ENCODE data around the gene METTL5.
"Not testable (repeated sequence)": the region's sequence is repeated elsewhere in the genome, so short reads cannot be mapped to it uniquely, and the experiment has no call there.

Gene METTL5

DNA sequence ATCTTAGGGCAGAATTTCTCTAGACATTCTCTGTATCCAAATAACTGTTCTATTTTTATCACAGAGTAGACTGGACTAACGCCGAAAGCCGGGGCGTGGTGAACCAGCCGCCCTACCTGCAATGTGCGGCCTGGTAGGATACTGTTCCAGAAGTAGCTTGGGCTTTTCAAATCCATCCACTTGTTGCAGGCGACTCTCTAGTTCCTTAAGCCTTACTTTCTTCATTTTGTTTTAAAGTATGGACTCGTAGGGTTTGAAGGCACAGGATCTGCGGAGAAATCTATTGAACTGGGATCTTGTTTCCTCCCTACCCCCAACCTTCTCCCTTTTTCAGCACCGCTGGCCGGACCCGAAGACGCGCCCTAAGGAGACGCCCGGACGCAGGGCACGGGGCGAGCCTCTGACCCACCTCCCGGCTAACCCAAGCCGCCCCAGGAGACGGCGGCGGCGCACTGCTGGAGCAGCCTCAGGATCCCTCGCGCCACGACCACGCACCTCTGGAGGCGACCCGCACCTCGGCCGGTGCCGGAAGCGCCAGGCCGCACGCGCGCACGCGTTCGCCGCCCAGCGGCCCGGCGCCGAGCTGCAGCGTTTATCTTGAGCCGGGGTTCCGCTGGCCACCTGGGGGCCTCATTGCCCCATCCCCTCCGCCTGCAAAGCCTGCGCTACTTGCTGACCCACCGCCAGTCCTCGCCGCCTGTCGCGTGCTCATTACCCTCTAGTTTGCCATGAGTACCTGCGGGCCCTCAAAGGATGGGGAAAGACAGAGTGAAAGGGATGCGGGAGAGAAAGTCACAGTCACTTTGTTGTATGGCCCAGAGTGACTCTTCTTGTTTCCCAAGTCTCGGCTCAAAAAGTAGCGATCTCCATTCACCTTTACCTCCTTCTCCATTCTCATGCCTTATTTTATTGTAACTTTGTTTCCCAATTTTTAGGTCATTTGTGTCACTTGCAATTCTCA lies at the start of gene METTL5:
Gene METTL5, minus strand, starts transcription at position 533 of the 961 bp plus-strand sequence. Its CDS starts 308 bp downstream, at position 225.
- peak; percentile 49 for DNase-seq

DNA sequence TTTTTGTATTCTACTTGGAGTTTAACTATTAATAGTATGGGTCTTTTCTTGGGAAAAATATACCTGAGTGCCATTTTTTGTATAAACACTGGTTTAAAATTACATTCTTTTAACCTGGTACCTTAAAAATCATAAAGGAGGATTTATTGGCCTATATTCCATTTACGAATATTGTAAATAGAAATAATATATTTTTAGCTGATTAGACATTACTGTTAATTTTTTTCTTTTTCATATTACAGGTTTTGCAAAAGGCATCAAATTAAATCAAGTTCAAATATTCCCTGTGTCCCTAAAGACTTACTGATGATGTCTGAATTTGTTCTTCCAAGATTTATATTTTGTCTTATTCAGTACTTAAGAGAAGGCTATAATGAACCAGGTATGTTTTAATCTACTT lies 47.3 kb upstream of the METTL5 start:
- DNase-seq: no peak

DNA sequence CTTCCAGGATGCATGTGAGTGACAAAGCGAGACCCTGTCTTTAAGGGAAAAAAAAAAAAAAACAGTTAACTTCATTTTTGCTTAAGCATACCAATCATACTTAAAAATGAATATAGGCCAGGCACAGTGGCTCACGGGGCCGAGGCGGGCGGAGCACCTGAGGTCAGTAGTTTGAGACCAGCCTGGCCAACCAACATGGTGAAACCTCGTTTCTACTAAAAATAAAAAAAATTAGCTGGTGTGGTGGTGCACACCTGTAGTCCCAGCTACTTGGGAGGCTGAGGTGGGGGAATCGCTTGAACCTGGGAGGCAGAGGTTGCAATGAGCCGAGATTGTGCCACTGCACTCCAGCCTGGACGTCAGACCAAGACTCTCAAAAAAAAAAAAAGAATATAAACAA lies 46.7 kb upstream of the METTL5 start:
- DNase-seq: not testable (repeated sequence)

DNA sequence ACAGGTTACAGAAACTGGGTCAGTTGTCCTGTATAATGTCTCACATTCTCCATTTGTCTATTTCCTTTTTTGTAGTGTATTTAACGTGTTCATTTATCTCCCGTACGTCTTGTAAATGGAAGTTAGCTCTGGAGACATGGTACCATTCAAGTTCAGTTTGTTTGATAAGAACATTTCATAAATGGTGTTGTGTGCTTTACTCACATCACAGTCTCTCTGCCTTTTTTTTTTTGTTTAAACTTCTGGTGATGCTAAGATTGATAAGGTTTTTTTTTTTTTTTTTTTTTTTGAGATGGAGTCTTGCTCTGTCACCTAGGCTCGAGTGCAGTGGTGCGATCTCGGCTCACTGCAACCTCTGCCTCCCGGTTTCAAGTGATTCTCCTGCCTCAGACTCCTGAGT lies 44.2 kb upstream of the METTL5 start:
- DNase-seq: no peak

DNA sequence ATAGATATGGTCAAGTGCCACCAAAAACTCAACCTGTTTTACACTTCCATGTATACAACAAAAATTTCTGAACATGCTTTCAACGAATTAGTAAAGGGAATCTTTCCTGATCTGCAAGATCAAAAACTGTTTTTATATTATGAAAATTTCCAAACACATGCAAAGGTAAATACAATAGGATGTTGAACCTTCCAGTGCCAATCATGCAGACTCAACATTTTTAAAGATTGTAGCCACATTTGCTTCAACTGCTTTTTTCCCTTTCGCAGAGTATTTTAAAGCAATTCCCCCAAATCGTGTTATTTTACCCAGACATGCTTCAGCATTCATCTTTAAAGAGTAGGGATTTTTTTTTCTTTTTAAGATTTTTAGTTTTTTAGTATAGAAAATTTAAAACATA lies 42.9 kb upstream of the METTL5 start:
- DNase-seq: no peak

DNA sequence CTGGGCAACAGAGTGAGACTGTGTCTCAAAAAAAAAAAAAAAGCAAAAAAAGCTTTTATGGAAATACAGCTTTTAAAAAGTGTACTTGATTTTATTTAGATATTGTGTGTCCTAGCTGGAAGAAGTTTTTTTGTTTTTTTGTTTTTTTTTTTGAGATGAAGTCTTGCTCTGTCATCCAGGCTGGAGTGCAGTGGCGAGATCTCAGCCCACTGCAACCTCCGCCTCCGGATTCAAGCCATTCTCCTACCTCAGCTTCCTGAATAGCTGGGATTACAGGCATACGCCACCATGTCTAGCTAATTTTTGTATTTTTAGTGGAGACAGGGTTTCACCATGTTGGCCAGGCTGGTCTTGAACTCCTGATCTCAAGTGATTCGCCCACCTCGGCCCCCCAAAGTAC lies 41.5 kb upstream of the METTL5 start:
- DNase-seq: not testable (repeated sequence)

DNA sequence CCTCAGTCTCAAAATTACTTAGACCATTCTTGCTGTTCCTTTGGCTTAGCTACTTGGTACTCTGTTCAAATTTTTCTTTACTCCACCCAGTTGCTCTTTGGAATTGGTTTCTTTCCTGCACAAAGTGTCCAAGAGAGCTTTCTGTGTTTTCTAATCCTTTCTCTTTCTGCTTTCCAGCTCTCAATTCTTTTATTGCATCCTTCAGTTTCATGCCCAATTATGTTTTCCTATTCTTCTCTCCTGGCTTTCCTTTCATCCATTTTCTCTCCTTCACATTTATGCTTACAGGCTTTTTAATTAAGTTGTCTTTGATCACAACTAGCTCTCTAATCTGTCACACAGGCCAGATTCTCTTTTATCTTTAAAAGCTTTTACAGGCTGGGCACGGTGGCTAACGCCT lies 40.8 kb upstream of the METTL5 start:
- DNase-seq: no peak

DNA sequence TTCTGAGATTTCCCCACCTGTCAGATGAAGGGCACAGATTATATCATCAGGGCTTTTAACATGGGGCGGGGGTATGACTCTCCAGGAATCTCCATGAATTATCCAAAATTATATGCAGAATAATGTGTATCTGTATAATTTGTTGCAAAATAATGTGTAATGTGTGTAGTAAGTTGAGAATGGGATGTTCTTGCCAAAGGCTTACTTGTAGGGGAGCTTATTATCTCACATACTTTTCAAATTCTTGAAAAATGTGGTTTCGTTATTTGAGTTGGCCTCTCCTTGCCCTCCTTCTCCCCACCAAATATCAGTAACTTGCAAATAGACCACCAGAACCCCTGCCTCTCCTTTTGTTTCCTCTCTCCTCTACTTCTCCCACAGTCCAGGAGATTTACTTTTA lies 38.1 kb upstream of the METTL5 start:
- no peak for DNase-seq

DNA sequence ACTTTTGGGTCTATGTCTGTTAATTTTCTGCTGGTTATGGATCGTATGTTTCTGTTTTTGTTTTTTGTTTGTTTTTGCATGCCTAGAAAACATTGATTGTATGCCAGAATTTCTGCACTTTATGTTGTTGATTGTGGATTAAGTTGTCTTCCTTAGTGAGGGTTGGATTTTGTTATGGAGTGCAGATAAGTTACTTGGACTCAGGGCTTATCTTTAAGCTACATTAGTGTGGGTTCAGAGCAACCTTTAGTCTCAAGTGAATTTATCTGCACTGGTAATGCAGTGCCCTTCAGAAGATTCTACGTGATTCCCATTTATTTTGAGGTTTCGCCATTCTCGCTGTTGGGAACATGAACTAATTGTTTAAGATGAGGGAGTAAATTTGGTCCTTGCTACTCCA lies 35.4 kb upstream of the METTL5 start:
- no peak for DNase-seq

DNA sequence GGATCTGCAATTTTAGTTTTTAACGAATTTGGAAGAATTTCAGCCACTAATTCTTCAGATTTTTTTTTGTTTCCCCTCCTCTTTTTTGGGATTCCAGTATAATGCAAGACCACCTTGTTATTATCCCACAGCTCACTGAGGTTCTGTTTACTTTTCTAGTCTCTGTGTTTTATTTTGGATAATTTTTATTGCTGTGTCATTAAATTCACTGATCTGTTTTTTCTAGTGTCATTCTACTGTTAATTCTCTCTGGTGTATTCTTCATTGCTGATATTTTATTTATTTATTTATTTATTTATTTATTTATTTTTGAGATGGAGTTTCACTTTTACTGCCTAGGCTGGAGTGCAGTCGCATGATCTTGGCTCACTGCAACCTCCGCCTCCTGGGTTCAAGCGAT lies 34.7 kb upstream of the METTL5 start:
- DNase-seq: no peak

DNA sequence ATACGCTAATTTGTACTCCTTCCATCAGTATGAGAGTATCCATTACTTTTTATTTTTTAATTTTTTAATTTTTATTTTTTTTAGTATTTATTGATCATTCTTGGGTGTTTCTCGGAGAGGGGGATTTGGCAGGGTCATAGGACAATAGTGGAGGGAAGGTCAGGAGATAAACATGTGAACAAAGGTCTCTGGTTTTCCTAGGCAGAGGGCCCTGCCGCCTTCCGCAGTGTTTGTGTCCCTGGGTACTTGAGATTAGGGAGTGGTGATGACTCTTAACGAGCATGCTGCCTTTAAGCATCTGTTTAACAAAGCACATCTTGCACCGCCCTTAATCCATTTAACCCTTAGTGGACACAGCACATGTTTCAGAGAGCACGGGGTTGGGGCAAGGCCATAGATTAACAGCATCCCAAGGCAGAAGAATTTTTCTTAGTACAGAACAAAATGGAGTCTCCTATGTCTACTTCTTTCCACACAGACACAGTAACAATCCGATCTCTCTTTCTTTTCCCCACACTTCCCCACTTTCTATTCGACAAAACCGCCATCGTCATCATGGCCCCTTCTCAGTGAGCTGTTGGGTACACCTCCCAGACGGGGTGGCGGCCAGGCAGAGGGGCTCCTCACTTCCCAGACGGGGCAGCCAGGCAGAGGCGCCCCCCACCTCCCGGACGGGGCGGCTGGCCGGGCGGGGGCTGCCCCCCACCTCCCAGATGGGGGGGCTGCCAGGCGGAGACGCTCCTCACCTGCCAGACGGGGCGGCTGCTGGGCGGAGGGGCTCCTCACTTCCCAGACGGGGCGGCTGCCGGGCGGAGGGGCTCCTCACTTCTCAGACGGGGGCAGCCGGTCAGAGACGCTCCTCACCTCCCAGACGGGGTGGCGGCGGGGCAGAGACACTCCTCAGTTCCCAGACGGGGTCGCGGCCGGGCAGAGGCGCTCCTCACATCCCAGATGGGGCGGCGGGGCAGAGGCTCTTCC lies 30.9 kb upstream of the METTL5 start:
- DNase-seq: not testable (repeated sequence)

DNA sequence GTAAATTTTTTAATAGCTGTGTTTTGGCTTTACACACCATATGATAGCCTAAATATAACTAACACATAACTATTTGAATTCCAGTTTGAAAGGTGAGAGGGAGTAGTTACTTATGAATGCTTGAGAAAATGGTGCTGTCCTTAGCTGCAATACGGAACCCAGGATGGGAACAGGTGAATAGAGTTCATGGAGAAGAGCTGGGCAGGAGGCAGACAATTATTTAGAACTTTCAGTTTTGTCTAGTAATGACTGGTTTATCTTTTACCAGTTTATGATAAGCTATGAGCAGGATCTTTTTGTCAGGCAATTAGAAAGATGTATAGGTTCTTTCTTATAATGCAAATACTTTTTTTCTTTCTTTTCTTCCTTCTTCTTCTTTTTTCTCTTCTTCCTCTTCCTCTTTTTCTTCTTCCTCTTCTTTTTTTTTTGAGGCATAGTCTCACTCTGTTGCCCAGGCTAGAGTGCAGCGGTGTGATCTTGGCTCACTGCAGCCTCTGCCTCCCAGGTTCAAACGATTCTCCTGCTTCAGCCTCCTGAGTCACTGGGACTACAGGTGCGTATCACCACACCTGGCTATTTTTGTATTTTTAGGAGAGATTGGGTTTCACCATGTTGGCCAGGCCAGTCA lies 28.4 kb upstream of the METTL5 start:
- DNase-seq: no peak

DNA sequence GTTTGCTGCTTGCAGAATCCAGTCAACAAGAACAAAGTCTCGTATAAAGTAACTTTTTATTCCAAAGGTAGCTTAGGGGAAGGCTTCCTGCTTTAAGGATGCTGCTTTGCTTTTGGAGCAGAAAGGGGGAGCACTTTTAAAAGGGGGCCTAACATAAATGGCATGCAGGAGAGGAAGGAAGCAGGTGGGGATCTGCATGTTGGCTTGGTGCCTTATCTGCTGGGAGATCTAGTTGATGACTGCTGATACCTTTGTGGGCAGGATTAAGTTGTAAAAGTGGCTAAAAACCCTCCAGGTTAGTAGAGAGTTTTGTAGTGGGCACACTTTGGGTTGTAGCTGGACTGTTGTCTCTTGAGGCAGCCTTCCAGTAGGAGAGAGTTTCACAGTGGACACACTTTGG lies 25.0 kb upstream of the METTL5 start:
- no peak for DNase-seq

DNA sequence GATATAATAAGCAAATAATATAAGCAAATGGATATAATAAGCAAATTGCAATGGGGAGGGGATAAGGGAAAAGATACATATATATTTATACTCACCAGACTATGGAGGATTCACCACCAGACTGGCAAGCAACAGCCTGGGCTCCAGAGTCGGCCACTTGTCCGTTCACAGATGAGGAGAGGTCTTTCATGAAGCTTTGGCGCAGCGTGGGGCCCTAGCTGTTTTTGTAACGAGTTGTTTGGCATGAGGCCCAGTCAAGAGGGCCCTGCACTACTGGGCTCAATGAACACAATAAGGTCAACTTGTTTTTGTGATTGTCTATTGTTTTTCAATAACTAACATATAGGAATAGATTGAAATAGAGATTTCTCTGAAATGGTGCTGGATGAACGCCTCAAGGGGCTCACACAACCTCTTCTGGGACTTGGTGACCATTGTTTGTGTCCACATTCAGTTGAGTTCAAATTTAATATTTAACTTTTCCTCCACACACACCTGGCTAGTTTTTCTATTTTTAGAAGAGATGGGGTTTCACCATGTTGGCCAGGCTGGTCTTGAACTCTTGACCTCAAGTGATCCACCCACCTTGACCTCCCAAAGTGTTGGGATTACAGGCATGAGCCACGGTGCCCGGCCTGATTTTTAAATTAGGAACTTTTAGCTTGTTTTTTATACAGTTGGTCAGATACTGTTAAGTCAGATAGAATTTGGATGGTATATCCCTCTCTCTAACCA lies 24.4 kb upstream of the METTL5 start:
- DNase-seq: not testable (repeated sequence)

DNA sequence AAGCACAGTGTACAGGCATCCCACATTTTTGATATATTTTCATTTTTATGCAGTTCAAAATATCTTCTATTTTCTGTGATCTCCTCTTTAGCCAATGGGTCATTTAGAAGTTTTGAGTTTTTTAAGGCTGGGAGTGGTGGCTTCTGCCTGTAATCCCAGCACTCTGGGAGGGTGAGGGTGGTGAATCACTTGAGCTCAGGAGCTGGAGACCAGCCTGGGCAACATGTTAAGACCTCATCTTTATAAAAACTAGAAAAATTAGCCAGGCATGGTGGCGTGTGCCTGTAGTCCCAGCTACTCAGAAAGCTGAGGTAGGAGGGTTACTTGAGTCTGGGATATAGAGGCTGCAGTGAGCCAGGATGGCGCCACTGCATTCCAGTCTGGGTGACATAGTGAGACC lies 20.3 kb upstream of the METTL5 start:
- DNase-seq: no peak

DNA sequence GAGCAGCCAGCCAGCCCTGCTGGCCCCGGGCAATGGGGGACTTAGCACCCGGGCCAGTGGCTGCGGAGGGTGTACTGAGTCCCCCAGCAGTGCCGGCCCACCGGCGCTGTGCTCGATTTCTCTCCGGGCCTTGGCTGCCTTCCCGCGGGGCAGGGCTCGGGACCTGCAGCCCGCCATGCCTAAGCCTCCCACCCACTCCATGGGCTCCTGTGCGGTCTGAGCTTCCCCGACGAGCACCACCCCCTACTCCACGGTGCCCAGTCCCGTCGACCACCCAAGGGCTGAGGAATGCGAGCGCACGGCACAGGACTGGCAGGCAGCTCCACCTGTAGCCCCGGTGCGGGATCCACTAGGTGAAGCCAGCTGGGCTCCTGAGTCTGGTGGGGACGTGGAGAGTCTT lies 16.9 kb upstream of the METTL5 start:
- DNase-seq: not testable (repeated sequence)

DNA sequence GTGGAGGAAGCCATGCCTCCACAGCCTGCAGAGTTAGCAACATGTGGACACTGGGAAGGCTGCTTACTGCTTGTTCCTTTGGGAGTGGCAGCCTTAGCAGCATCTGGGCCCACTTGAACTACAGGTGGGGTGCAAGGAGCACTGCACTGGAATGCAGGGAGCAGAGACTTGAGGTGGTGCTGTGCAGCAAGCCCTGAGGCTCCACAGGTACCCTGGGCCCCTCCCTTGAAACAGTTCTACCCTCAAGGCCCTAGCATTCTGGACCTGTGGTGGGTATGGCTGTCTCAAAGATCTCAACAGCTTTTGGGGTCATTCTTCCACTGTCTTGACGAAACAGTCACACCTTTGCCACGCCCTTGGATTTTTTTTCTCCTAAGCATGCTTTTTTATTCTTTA lies 16.0 kb upstream of the METTL5 start:
- DNase-seq: no peak

DNA sequence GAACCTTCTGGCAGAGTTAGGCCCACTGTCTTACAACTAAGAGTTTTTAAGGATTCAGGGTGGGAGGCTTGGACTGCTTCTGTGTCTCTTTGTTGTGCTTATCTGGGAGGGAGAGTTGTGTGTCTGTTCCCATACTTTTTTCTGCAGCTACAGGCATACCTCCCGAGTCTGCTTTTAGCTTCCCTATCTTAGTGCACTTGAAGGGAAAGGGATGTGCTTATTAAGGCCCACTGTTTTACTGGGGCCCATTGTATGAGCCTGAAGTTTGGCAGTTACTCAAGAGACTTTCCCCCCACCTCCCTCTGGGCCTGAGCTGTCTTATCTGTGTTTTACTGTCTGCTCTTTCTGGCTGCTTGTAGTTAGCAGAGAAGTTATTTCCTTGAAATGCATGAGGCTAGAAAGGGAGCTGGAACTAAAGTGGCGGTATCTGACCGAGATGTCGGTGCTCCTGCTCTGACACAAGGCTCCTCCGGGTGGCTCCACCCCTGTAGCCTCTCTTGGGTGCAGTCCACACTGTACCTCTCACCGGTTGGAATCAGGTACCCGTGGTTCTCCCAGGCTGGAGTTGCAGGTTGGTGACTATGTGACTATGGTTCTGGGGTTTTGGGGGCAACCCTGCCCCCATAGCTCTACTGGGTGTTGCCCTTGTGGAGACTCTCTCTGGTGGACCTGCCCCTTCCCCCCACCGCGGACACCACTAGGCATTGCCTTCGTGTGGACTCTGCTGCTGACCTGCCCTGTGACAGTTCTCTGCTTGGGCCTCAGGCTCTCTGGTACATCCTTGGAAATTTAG lies 15.4 kb upstream of the METTL5 start:
- DNase-seq: no peak

DNA sequence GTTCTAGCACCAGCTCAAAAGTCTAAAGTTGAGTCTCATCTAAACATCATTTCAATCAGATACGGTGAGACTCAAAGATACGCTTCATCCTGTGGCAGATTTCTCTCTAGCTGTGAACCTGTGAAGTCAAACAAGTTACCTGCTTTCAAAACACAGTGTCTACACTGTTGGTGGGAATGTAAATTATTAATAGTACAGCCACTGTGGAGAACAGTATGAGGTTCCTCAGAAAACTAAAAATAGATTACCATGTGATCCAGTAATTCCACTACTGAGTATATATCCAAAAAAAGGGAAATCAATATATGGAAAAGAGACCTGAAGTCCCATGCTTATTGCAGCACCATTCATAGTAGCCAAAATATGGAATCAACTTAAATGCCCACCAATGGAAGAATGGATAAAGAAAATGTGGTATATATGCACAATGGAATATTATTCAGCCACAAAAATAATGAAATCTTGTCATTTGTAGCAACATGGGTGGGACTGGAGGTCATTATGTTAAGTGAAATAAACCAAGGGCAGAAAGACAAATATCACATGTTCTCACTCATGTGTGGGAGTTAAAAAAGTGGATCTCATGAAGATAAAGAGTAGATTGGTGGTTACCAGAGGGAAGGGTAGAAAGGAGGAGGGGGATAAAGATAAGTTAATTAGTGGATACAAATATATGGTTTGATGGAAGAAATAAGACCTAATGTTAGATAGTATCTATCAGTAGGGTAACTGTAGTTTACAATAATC lies 14.2 kb upstream of the METTL5 start:
- no peak for DNase-seq

DNA sequence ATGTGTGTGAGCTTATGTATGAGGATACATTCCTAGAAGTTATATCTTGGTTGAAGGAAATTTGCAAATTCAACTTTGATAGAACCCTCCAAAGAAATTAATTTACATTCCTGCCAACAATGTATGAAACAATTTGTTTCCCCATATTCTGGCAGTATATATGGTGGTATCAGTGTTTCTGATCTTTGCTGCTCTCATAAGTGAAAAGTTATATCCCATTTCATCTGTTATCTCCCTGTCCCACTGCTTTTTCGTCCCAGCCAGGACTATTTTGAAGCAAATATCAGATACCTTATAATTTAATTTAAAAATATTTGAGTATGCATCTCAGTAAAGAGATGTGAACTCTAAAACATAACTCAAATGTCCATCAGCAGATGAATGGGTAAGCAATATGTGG lies 9.7 kb upstream of the METTL5 start:
- no peak for DNase-seq
